CD4-positive, alpha-beta T cell treated with Interleukin-10 for 1 hour (primary cell): ENCODE measurements around the gene AGBL5.

Experiments used
- DNase-seq: peaks from one replicate; pipeline ENCODE4 v3.0.0-alpha.2; 2020

The AGBL5 gene

GRCh38 chr2:27079233-27080139, 28.0 kb downstream of the AGBL5 start:
- no peak for DNase-seq

DNA sequence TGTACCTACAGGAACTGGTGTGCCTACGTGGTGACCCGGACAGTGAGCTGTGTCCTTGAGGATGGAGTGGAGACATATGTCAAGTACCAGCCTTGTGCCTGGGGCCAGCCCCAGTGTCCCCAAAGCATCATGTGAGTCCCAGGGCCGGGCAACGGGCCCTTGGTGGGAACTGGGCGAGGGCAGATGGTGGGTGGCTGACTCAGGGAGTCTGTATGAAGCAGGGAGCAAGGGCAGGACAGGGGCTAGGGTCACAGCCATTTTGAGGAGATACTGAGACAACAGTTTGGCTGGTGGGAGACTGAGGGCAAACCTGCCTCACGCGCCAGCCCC, 28.6 kb downstream of the AGBL5 start:
- DNase-seq, result no peak

DNA sequence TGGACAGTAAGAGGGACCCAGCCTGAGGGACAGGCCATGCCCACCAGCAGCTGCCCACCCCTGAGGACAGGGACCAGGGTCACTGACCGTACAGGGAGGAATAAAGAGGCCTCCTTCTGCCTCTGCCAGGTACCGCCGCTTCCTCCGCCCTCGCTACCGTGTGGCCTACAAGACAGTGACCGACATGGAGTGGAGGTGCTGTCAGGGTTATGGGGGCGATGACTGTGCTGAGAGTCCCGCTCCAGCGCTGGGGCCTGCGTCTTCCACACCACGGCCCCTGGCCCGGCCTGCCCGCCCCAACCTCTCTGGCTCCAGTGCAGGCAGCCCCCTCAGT, 29.1 kb downstream of the AGBL5 start:
- DNase-seq, result no peak

DNA sequence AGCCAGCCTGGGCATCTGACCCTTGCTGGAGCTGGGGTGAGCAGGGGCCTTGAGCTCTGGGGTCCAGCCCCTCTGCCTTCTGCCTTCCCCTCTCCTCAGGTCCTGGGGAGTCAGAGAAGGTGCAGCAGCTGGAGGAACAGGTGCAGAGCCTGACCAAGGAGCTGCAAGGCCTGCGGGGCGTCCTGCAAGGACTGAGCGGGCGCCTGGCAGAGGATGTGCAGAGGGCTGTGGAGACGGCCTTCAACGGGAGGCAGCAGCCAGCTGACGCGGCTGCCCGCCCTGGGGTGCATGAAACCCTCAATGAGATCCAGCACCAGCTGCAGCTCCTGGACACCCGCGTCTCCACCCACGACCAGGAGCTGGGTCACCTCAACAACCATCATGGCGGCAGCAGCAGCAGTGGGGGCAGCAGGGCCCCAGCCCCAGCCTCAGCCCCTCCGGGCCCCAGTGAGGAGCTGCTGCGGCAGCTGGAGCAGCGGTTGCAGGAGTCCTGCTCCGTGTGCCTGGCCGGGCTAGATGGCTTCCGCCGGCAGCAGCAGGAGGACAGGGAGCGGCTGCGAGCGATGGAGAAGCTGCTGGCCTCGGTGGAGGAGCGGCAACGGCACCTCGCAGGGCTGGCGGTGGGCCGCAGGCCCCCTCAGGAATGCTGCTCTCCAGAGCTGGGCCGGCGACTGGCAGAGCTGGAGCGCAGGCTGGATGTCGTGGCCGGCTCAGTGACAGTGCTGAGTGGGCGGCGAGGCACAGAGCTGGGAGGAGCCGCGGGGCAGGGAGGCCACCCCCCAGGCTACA, 30.7 kb downstream of the AGBL5 start:
- DNase-seq, result no peak

- DNase-seq, result no peak
Measured at GRCh38 chr2:27082773-27083409, 31.4 kb downstream of the AGBL5 start.

GRCh38 chr2:27083410-27084296, 32.2 kb downstream of the AGBL5 start:
- no peak for DNase-seq

- DNase-seq, result no peak
Measured at GRCh38 chr2:27084297-27085061, 33.0 kb downstream of the AGBL5 start.

GRCh38 chr2:27085062-27085672, 33.7 kb downstream of the AGBL5 start:
- no peak for DNase-seq

DNA sequence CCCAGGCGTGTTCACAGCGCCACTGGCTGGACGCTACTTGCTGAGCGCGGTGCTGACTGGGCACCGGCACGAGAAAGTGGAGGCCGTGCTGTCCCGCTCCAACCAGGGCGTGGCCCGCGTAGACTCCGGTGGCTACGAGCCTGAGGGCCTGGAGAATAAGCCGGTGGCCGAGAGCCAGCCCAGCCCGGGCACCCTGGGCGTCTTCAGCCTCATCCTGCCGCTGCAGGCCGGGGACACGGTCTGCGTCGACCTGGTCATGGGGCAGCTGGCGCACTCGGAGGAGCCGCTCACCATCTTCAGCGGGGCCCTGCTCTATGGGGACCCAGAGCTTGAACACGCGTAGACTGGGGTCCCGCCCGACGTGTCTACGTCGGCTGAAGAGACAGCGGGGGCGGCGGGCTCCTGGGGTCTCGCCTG, 34.2 kb downstream of the AGBL5 start:
- DNase-seq, result peak; percentile 35

DNA sequence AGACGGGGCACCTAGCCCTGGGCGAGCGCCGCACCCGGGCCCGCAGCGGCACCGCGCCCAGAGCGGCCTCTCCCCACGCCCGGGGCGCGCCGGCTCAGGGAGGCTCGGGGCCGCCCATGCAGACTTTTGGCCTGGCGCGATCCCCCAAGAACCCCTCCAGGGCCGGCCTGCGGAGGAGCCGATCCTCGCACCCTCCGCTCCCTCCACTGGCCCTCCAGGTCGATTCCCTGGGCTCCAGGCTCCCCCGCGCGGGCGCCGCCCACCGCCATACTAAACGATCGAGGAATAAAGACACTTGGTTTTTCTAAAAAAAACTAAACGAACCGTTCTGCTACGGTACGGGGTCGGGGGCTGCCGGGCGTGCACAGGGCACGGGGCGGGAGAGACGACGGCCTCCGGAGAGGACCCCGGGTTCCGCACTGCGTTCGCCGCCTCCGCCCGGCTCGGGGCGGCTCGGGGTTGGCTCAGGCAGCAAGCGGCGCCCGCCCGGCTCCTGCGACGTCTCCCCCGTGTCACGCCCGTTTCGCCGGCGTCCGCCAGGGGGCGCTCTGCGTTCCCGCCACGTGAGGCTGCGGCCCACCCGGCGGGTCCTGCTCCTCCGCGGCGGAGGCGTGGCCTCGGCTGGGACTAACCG, 34.7 kb downstream of the AGBL5 start:
- peak; percentile 98 for DNase-seq

DNA sequence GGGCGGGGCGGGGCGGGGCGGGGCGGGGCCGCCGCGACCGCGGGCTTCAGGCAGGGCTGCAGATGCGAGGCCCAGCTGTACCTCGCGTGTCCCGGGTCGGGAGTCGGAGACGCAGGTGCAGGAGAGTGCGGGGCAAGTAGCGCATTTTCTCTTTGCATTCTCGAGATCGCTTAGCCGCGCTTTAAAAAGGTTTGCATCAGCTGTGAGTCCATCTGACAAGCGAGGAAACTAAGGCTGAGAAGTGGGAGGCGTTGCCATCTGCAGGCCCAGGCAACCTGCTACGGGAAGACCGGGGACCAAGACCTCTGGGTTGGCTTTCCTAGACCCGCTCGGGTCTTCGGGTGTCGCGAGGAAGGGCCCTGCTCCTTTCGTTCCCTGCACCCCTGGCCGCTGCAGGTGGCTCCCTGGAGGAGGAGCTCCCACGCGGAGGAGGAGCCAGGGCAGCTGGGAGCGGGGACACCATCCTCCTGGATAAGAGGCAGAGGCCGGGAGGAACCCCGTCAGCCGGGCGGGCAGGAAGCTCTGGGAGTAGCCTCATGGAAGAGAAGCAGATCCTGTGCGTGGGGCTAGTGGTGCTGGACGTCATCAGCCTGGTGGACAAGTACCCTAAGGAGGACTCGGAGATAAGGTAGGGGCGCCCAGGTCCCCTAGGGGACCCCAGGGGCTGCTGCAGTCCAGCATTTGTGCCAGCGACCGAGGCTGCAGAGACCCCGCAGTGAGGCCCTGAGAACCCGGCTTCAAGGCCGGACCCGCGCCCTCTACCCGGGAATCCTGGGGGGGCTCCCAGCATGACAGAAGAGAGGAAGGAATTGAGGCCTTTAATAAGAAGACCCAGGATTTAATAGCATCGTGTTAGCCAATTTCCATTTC, 35.5 kb downstream of the AGBL5 start, which contains the start of gene KHK:
KHK (plus strand) TSS at position 49 of the 870 bp plus-strand sequence; CDS start at position 537, 488 bp downstream.
- DNase-seq, result peak; percentile 17

GRCh38 chr2:27087823-27088410, 36.4 kb downstream of the AGBL5 start:
- no peak for DNase-seq

DNA sequence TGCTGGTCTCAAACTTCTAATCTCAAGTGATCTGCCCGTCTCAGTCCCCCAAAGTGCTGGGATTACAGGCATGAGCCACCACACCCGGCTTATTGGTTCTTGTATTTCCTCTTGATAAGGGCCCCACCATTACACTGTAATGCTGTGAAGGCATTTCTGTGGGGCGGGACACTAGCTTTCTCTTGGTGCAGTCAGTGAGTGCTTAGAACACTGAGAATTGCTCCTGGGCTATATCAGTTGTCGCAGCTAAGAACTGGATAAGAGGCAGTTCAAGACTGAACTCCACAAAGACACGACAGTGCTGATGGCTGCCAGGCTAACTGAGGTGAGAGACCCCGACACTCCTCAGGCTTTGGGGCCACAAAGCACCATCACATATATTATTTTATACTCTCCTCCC, 37.2 kb downstream of the AGBL5 start:
- DNase-seq, result no peak

GRCh38 chr2:27089111-27089954, 37.9 kb downstream of the AGBL5 start:
- DNase-seq, result no peak

- DNase-seq, result no peak
Measured at GRCh38 chr2:27091746-27092695, 40.6 kb downstream of the AGBL5 start.

- DNase-seq, result no peak
Measured at GRCh38 chr2:27092696-27093429, 41.4 kb downstream of the AGBL5 start.
